Muscle layer of colon (tissue), 2 donors: ENCODE measurements around the gene NFATC4.

Experiments
- H3K27ac ChIP-seq: one replicate; pipeline ENCODE4 v1.7.0; 2013; ENCODE audit warnings: low read depth, mild to moderate bottlenecking, low read length, moderate library complexity
- H3K27me3 ChIP-seq, 2 donors: one replicate each; pipeline ENCODE4 v1.7.0; 2013; ENCODE audit warnings: low read length in 2 of 2, mild to moderate bottlenecking in 2 of 2; ENCODE audit not compliant: insufficient read depth in 2 of 2, control insufficient read depth in 1 of 2
- H3K36me3 ChIP-seq: one replicate; pipeline ENCODE4 v1.7.0; 2013; ENCODE audit warnings: mild to moderate bottlenecking, low read length; ENCODE audit not compliant: insufficient read depth
- H3K4me1 ChIP-seq: one replicate; pipeline ENCODE4 v1.7.0; 2013; ENCODE audit warnings: mild to moderate bottlenecking, low read length; ENCODE audit not compliant: insufficient read depth
- H3K4me3 ChIP-seq, 2 donors: one replicate each; pipeline ENCODE4 v1.7.0; 2013; ENCODE audit warnings: low read length in 2 of 2, low read depth in 1 of 2, mild to moderate bottlenecking in 1 of 2, moderate library complexity in 1 of 2
- H3K9ac ChIP-seq: one replicate; pipeline ENCODE4 v1.7.0; 2013; ENCODE audit warnings: low read length
- H3K9me3 ChIP-seq: one replicate; pipeline ENCODE4 v1.7.0; 2013; ENCODE audit warnings: mild to moderate bottlenecking, low read length
- donor health status: abdominal sarcoma.
- donor health status: Adenocarcinoma of cecum.

NFATC4 gene

DNA sequence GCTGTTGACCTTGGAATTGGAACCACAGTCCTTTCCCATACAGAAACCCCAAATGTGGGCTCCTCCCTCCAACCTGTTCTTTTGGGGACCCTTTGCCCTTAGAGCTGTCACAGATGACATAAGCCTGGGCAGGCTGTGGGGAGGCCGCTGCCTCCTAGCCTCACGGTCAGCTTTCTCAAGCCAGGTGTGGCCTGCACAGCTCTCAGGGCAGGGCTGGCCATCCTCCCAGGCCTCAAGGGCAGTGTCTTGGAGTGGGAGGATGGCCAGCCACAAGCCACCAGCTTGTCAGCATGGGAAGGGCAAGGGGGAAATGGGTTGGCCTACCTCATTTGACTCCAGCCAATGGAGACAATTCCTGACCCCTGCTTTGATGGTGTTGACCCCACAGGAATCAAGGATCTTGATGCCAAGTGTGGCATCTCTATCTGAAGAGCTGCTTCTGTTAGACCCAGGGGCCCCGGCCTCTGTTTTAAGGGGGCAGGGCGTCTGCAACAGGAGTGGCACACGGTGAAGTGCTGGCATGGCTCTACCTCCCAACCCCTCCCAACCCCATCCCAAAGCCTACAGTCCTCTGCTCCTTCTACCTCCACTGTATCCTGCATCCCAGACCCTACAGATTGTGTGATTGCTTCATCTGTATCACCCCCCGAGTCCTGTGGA lies 50.0 kb downstream of the NFATC4 start:
- Histone ChIP-seq H3K9me3 (no peaks in the 10 kb centered on the region), H3K4me3 (no peak overlapping the region), H3K4me1 (peaks cover 8% of the 10 kb centered on the region), H3K36me3 (peaks cover 14% of the 10 kb centered on the region), H3K9ac (no peak overlapping the region), H3K27me3 (no peaks in the 10 kb centered on the region), H3K27ac (no peak overlapping the region)

DNA sequence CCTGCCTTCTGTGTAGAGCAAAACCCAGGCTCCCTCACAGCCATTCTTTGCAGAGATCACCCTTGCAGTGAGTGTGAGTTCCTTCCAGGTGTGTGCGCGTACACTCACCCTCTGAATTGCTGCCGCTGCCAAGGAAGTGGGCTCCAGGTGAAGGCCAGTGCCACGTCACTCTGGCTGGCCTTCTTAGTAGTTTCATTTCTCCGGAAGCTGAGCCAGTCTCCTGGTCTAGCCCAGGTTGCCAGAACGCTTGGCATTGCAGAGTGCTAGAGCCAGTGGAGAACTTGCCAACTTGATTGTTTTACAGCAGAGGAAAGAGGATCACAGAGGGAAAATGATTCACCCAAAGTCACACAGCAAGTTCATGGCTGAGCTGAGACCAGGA lies 50.5 kb downstream of the NFATC4 start:
- H3K27ac ChIP-seq = no peak overlapping the region

DNA sequence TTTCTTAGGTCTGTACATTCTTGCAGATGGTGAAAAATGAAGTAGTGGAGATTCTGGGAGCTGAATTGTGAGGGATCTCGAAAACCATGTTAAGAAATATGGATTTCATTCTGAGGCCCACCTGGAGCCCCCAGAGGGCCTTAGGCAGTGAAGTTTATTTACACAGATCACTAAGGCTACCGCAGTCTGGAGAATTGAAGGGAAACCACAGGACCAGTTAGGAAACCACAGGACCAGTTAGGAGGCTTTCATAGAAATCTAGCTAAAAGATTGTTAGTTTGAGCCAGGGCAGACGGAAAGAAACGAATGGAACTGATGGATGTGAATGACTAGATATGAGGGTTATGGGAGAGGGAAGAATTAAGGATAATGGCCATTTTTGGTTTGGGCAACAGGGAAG lies 54.3 kb downstream of the NFATC4 start:
- Histone ChIP-seq H3K4me1 (peaks cover 8% of the 10 kb centered on the region), H3K27me3 (no peaks in the 10 kb centered on the region), H3K36me3 (no peaks in the 10 kb centered on the region), H3K9ac (no peak overlapping the region), H3K27ac (no peak overlapping the region), H3K4me3 (no peak overlapping the region), H3K9me3 (no peaks in the 10 kb centered on the region)

More for the DNA sequence above, 50.5 kb downstream of the NFATC4 start:
- H3K9ac ChIP-seq = no peak overlapping the region
- H3K36me3 ChIP-seq = peaks cover 13% of the 10 kb centered on the region
- no peaks in the 10 kb centered on the region for H3K27me3 ChIP-seq
- H3K4me1 ChIP-seq = peaks cover 8% of the 10 kb centered on the region
- no peak overlapping the region for H3K4me3 ChIP-seq
- H3K9me3 ChIP-seq = no peaks in the 10 kb centered on the region

- H3K27ac ChIP-seq = no peak overlapping the region
- H3K36me3 ChIP-seq = no peaks in the 10 kb centered on the region
- H3K9ac ChIP-seq = no peak overlapping the region
- H3K4me1 ChIP-seq = peaks cover 8% of the 10 kb centered on the region
- H3K9me3 ChIP-seq = no peaks in the 10 kb centered on the region
- H3K4me3 ChIP-seq = no peak overlapping the region
- no peaks in the 10 kb centered on the region for H3K27me3 ChIP-seq
Observed at GRCh38 chr14:24422694-24423601, 55.0 kb downstream of the NFATC4 start.

DNA sequence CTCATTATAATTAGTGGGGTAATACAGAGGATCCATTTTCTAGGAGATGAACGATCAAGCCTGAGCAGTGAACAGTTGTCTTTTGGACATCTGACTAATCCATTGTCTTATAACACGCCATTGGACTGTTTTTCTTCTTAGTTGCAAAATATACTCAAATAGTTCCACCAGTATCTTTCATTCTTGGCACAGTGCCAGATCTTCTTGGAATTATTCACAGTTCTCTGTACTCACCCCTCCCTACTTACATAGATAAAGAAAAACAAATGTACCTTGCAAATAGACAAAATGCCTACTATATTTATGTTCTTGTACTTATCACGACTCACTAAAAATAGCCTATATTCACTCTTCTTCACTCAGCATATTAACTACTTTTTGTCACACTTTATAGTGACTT lies 57.7 kb downstream of the NFATC4 start:
- Histone ChIP-seq H3K36me3 (no peaks in the 10 kb centered on the region), H3K27me3 (no peaks in the 10 kb centered on the region), H3K9me3 (no peaks in the 10 kb centered on the region), H3K9ac (no peak overlapping the region), H3K4me1 (peaks cover 7% of the 10 kb centered on the region), H3K4me3 (no peak overlapping the region), H3K27ac (no peak overlapping the region)

- Histone ChIP-seq H3K27me3 (no peaks in the 10 kb centered on the region), H3K9me3 (no peaks in the 10 kb centered on the region), H3K36me3 (peaks cover 4% of the 10 kb centered on the region), H3K4me1 (peaks cover 13% of the 10 kb centered on the region), H3K9ac (no peak overlapping the region), H3K4me3 (no peak overlapping the region), H3K27ac (no peak overlapping the region)
Observed at GRCh38 chr14:24426150-24426911, 58.3 kb downstream of the NFATC4 start.

- Histone ChIP-seq H3K9me3 (no peaks in the 10 kb centered on the region), H3K4me3 (no peak overlapping the region), H3K27me3 (no peaks in the 10 kb centered on the region), H3K9ac (no peak overlapping the region), H3K36me3 (peaks cover 11% of the 10 kb centered on the region), H3K27ac (no peak overlapping the region), H3K4me1 (peaks cover 20% of the 10 kb centered on the region)
Observed at GRCh38 chr14:24426912-24427536, 59.0 kb downstream of the NFATC4 start.

- Histone ChIP-seq H3K9ac (no peak overlapping the region), H3K27ac (no peak overlapping the region), H3K27me3 (no peaks in the 10 kb centered on the region), H3K9me3 (no peaks in the 10 kb centered on the region), H3K4me3 (no peak overlapping the region), H3K4me1 (peaks cover 21% of the 10 kb centered on the region), H3K36me3 (peaks cover 19% of the 10 kb centered on the region)
Observed at GRCh38 chr14:24427537-24428508, 59.8 kb downstream of the NFATC4 start.

- Histone ChIP-seq H3K4me1 (peaks cover 21% of the 10 kb centered on the region), H3K4me3 (peak overlapping the region; percentile 7 to 60)
Observed at GRCh38 chr14:24428628-24429394, 60.8 kb downstream of the NFATC4 start.

More at GRCh38 chr14:24428628-24429394, 60.8 kb downstream of the NFATC4 start:
- peak overlapping the region; percentile 57 for H3K9ac ChIP-seq
- H3K9me3 ChIP-seq = no peaks in the 10 kb centered on the region
- peak overlapping the region; percentile 98 for H3K27ac ChIP-seq
- peaks cover 26% of the 10 kb centered on the region for H3K36me3 ChIP-seq
- no peaks in the 10 kb centered on the region for H3K27me3 ChIP-seq
